Measurements from ENCODE around the gene CFAP73.
"Not testable (repeated sequence)": the region's sequence is repeated elsewhere in the genome, so short reads cannot be mapped to it uniquely, and the experiment has no call there.

The CFAP73 gene

GRCh38 chr12:113196582-113196981 lies 47.1 kb downstream of the CFAP73 start:
- DNase-seq: no peak

GRCh38 chr12:113196990-113197389 lies 47.5 kb downstream of the CFAP73 start:
- peak; percentile 46 to 48 for DNase-seq

- no peak for DNase-seq
These were observed 48.1 kb downstream of the CFAP73 start for GRCh38 chr12:113197518-113198077.

GRCh38 chr12:113198296-113198695 lies 48.8 kb downstream of the CFAP73 start:
- no peak for DNase-seq

- DNase-seq: no peak
These were observed 50.7 kb downstream of the CFAP73 start for GRCh38 chr12:113200021-113200797.

- no peak for DNase-seq
These were observed 52.0 kb downstream of the CFAP73 start for GRCh38 chr12:113201187-113202177.

GRCh38 chr12:113202300-113203075 lies 53.0 kb downstream of the CFAP73 start:
- DNase-seq: no peak

GRCh38 chr12:113203852-113204760 lies 54.6 kb downstream of the CFAP73 start:
- no peak for DNase-seq

GRCh38 chr12:113204804-113205203 lies 55.3 kb downstream of the CFAP73 start:
- DNase-seq: no peak

- not testable (repeated sequence) for DNase-seq
These were observed 57.3 kb downstream of the CFAP73 start for GRCh38 chr12:113206802-113207201.

GRCh38 chr12:113207613-113208040 lies 58.1 kb downstream of the CFAP73 start:
- DNase-seq: no peak

GRCh38 chr12:113208041-113208934 lies 58.8 kb downstream of the CFAP73 start:
- peak; percentile 38 to 58 for DNase-seq
